ENCODE measurements around the gene ZSWIM6.

ZSWIM6 gene

GRCh38 chr5:61559722-61560121, 227.7 kb downstream of the ZSWIM6 start:
- no peak for DNase-seq

- no peak for DNase-seq
These were observed 231.3 kb downstream of the ZSWIM6 start for GRCh38 chr5:61563401-61563800.

GRCh38 chr5:61567337-61567736, 235.3 kb downstream of the ZSWIM6 start:
- DNase-seq: no peak

GRCh38 chr5:61569353-61569752, 237.3 kb downstream of the ZSWIM6 start:
- DNase-seq: no peak

GRCh38 chr5:61570767-61571166, 238.7 kb downstream of the ZSWIM6 start:
- no peak for DNase-seq

GRCh38 chr5:61572959-61573358, 240.9 kb downstream of the ZSWIM6 start:
- DNase-seq: no peak

GRCh38 chr5:61575103-61575502, 243.0 kb downstream of the ZSWIM6 start:
- DNase-seq: no peak

- DNase-seq: no peak
These were observed 243.5 kb downstream of the ZSWIM6 start for GRCh38 chr5:61575581-61575980.

- no peak for DNase-seq
These were observed 244.5 kb downstream of the ZSWIM6 start for GRCh38 chr5:61576556-61576955.

- no peak for DNase-seq
These were observed 246.9 kb downstream of the ZSWIM6 start for GRCh38 chr5:61578858-61579503.

- DNase-seq: no peak
These were observed 250.3 kb downstream of the ZSWIM6 start for GRCh38 chr5:61582205-61582820.

- DNase-seq: no peak
These were observed 250.8 kb downstream of the ZSWIM6 start for GRCh38 chr5:61582887-61583286.

GRCh38 chr5:61586096-61587084, 254.3 kb downstream of the ZSWIM6 start:
- DNase-seq: no peak

- DNase-seq: no peak
These were observed 255.1 kb downstream of the ZSWIM6 start for GRCh38 chr5:61587125-61587524.

- no peak for DNase-seq
These were observed 256.2 kb downstream of the ZSWIM6 start for GRCh38 chr5:61588216-61588615.

GRCh38 chr5:61589946-61590345, 257.9 kb downstream of the ZSWIM6 start:
- no peak for DNase-seq

GRCh38 chr5:61590473-61590872, 258.4 kb downstream of the ZSWIM6 start:
- DNase-seq: no peak

GRCh38 chr5:61591859-61592258, 259.8 kb downstream of the ZSWIM6 start:
- DNase-seq: no peak

- DNase-seq: no peak
These were observed 263.4 kb downstream of the ZSWIM6 start for GRCh38 chr5:61595426-61595825.
